RPMI7951 (cell line): ENCODE results near the gene NEMF. TPM values are rescaled to one million over a fixed set of nuclear protein-coding genes. Genes with fewer than 3 reads are reported as not detected.
"Not testable (repeated sequence)": the region's sequence is repeated elsewhere in the genome, so short reads cannot be mapped to it uniquely, and the experiment has no call there.

ENCODE experiments used
- DNase-seq: peaks from one replicate; pipeline ENCODE4 v3.0.0-alpha.2; 2012; ENCODE audit warnings: low read depth
- total RNA-seq: library from RNA; depleted of rRNA; stranded (reverse); fragments of >200 nt; shearing (Covaris generic); gene quantifications from 2 replicates; pipeline ENCODE4 v1.2.3, GENCODE V29; 2014

The NEMF gene
- total RNA-seq, 1 experiment from 2014 or later, result 49.5 TPM

- no peak for DNase-seq
These were observed 24.1 kb upstream of the NEMF start for GRCh38 chr14:49876563-49877127.

- no peak for DNase-seq
These were observed 23.1 kb upstream of the NEMF start for GRCh38 chr14:49875640-49876198.

- not testable (repeated sequence) for DNase-seq
These were observed 21.0 kb upstream of the NEMF start for GRCh38 chr14:49873548-49873947.

- no peak for DNase-seq
These were observed 18.3 kb upstream of the NEMF start for GRCh38 chr14:49870908-49871307.

- DNase-seq, result no peak
These were observed 16.1 kb upstream of the NEMF start for GRCh38 chr14:49868720-49869114.

- DNase-seq, result peak; percentile 97
These were observed 15.5 kb upstream of the NEMF start for GRCh38 chr14:49867831-49868719.

- peak; percentile 52 for DNase-seq
These were observed 12.9 kb upstream of the NEMF start for GRCh38 chr14:49865431-49865859.

- DNase-seq, result no peak
These were observed 11.1 kb upstream of the NEMF start for GRCh38 chr14:49863487-49864281.

GRCh38 chr14:49862089-49862673 lies 9.6 kb upstream of the NEMF start:
- peak; percentile 76 for DNase-seq

GRCh38 chr14:49861699-49862088 lies 9.1 kb upstream of the NEMF start:
- DNase-seq, result peak; percentile 83

GRCh38 chr14:49860988-49861698 lies 8.6 kb upstream of the NEMF start:
- DNase-seq, result no peak

- DNase-seq, result no peak
These were observed 5.8 kb upstream of the NEMF start for GRCh38 chr14:49858383-49858782.

- no peak for DNase-seq
These were observed 4.9 kb upstream of the NEMF start for GRCh38 chr14:49857427-49858003.

- DNase-seq, result peak; percentile 85
These were observed 1.2 kb upstream of the NEMF start for GRCh38 chr14:49853572-49854375.

GRCh38 chr14:49853158-49853477 lies 530 bp upstream of the NEMF start:
- DNase-seq, result no peak

- DNase-seq, result no peak
These were observed 775 bp downstream of the NEMF start for GRCh38 chr14:49851813-49852212.

- no peak for DNase-seq
These were observed 3.3 kb downstream of the NEMF start for GRCh38 chr14:49849213-49849847.

GRCh38 chr14:49828640-49829039 lies 23.9 kb downstream of the NEMF start:
- DNase-seq, result no peak

GRCh38 chr14:49820176-49820575 lies 32.4 kb downstream of the NEMF start:
- DNase-seq, result no peak

GRCh38 chr14:49816844-49817243 lies 35.7 kb downstream of the NEMF start:
- DNase-seq, result no peak
